SK-N-SH (cell line): ENCODE measurements around the gene FZD1. TPM values are rescaled to one million over a fixed set of nuclear protein-coding genes. Genes with fewer than 3 reads are reported as not detected.

ENCODE experiments used
- CTCF ChIA-PET: fragments of 300-600, 350-600 bp; formaldehyde crosslinking; extraction: SDS; loops from one replicate; lab custom pipeline; 2021; lab: Yijun Ruan, JAX
- POLR2A ChIA-PET: fragments of 350-600 bp; sonication (Branson Sonifier 250); formaldehyde crosslinking; extraction: SDS; loops from one replicate; lab custom pipeline; 2020; ENCODE audit warnings: antibody characterized with exemption, inconsistent platforms; lab: Yijun Ruan, JAX
- DNase-seq: peaks from one replicate; pipeline ENCODE4 v3.0.0; 2012
- H2AFZ ChIP-seq: fragments of 200-600 bp; sonication (generic); 2 replicates; pipeline ENCODE4 v1.8.1; 2016; ENCODE audit warnings: antibody characterized with exemption, mild to moderate bottlenecking, low read depth
- H3F3A ChIP-seq: fragments of 200-600 bp; sonication (generic); replicated peaks from 2 replicates; pipeline ENCODE3; 2016; ENCODE audit warnings: antibody characterized with exemption, mild to moderate bottlenecking; ENCODE audit not compliant: insufficient read depth
- H3K27ac ChIP-seq, 2 experiments: fragments of 200-500 bp in 1 of 2; fragments of 200-600 bp in 1 of 2; sonication (Bioruptor generic) in 1 of 2; sonication (generic), shearing (Covaris generic) in 1 of 2; 2 replicates each; pipeline versions ENCODE4 v1.5.1 to v1.6.1; 2014 to 2016; ENCODE audit warnings: low read depth in 2 of 2, inconsistent platforms in 1 of 2, low read length in 1 of 2, mild to moderate bottlenecking in 1 of 2, mixed read lengths in 1 of 2
- H3K27me3 ChIP-seq: fragments of 200-600 bp; sonication (generic), shearing (Covaris generic); 2 replicates; pipeline ENCODE4 v1.6.1; 2016; ENCODE audit warnings: mixed run types; ENCODE audit not compliant: insufficient read depth
- H3K36me3 ChIP-seq, 2 experiments: fragments of 200-500 bp in 1 of 2; fragments of 200-600 bp in 1 of 2; sonication (Bioruptor generic) in 1 of 2; sonication (generic) in 1 of 2; replicated peaks in 1 of 2; 2 replicates each; pipeline versions ENCODE3 to v1.5.1; 2014 to 2016; ENCODE audit warnings: low read length in 1 of 2, mild to moderate bottlenecking in 1 of 2; ENCODE audit not compliant: insufficient read depth in 2 of 2, control insufficient read depth in 1 of 2
- H3K4me1 ChIP-seq, 2 experiments: fragments of 200-500 bp in 1 of 2; fragments of 200-600 bp in 1 of 2; sonication (Bioruptor generic) in 1 of 2; sonication (generic), shearing (Covaris generic) in 1 of 2; 2 replicates each; pipeline versions ENCODE4 v1.5.1 to v1.6.1; 2014 to 2016; ENCODE audit warnings: low read depth in 1 of 2, low read length in 1 of 2, mixed run types in 1 of 2; ENCODE audit not compliant: insufficient read depth in 2 of 2, control insufficient read depth in 1 of 2
- H3K4me2 ChIP-seq: fragments of 200-600 bp; sonication (generic), shearing (Covaris generic); 2 replicates; pipeline ENCODE4 v1.6.1; 2017; ENCODE audit warnings: mixed run types
- H3K4me3 ChIP-seq, 2 experiments: fragments of 200-500 bp in 1 of 2; fragments of 200-600 bp in 1 of 2; sonication (Bioruptor generic) in 1 of 2; sonication (generic), shearing (Covaris generic) in 1 of 2; 2 replicates each; pipeline versions ENCODE4 v1.5.1 to v1.8.1; 2014 to 2016; ENCODE audit warnings: low read depth in 2 of 2, inconsistent platforms in 1 of 2, low read length in 1 of 2, mild to moderate bottlenecking in 1 of 2, mixed read lengths in 1 of 2, moderate library complexity in 1 of 2
- H3K79me2 ChIP-seq: fragments of 200-600 bp; sonication (generic); 2 replicates; pipeline ENCODE4 v1.8.1; 2017; ENCODE audit warnings: mild to moderate bottlenecking; ENCODE audit not compliant: insufficient read depth
- H3K9ac ChIP-seq: fragments of 200-600 bp; sonication (generic); 2 replicates; pipeline ENCODE4 v1.6.1; 2017; ENCODE audit warnings: mixed run types
- H3K9me2 ChIP-seq: fragments of 200-600 bp; sonication (generic); 2 replicates; pipeline ENCODE4 v1.6.1; 2017; ENCODE audit warnings: mixed run types
- H3K9me3 ChIP-seq: fragments of 200-600 bp; sonication (generic); 2 replicates; pipeline ENCODE4 v1.6.1; 2017; ENCODE audit warnings: mixed run types, mild to moderate bottlenecking, moderate library complexity
- H4K20me1 ChIP-seq: fragments of 200-600 bp; sonication (generic); 2 replicates; pipeline ENCODE4 v1.6.1; 2017; ENCODE audit warnings: mild to moderate bottlenecking, mixed run types; ENCODE audit not compliant: insufficient read depth
- EZH2phosphoT487 ChIP-seq: fragments of 200-600 bp; sonication (generic); IDR thresholded peaks from 2 replicates; pipeline ENCODE4 v1.6.1; 2017; ENCODE audit warnings: low read depth, mixed run types, mild to moderate bottlenecking, antibody characterized with exemption, moderate library complexity, borderline replicate concordance
- GABPA ChIP-seq: IDR thresholded peaks from 2 replicates; pipeline ENCODE4 v1.4.0; 2012; ENCODE audit warnings: low read depth, mild to moderate bottlenecking
- GATA2 ChIP-seq: sonication (generic); formaldehyde crosslinking; IDR thresholded peaks from 2 replicates; pipeline ENCODE4 v1.5.0; 2020; ENCODE audit warnings: mild to moderate bottlenecking, missing genetic modification reagents
- JUND ChIP-seq: IDR thresholded peaks from 2 replicates; pipeline ENCODE4 v1.4.0; 2012
- MEF2A ChIP-seq: IDR thresholded peaks from 2 replicates; pipeline ENCODE4 v1.4.0; 2012; ENCODE audit warnings: low read depth, borderline replicate concordance
- NRF1 ChIP-seq: IDR thresholded peaks from 2 replicates; pipeline ENCODE4 v1.6.1; 2012; ENCODE audit warnings: low read depth, mild to moderate bottlenecking, low read length
- POLR2AphosphoS5 ChIP-seq: IDR thresholded peaks from 2 replicates; pipeline ENCODE4 v1.6.1; 2012; ENCODE audit warnings: low read depth, low read length
- RCOR1 ChIP-seq: fragments of 150-350 bp; IDR thresholded peaks from 2 replicates; pipeline ENCODE4 v1.6.1; 2017; ENCODE audit warnings: antibody characterized with exemption, low read length
- RXRA ChIP-seq: IDR thresholded peaks from 2 replicates; pipeline ENCODE4 v1.4.0; 2012; ENCODE audit warnings: low read depth, mild to moderate bottlenecking, borderline replicate concordance
- TAF1 ChIP-seq: IDR thresholded peaks from 2 replicates; pipeline ENCODE4 v1.6.1; 2012; ENCODE audit warnings: low read depth, mild to moderate bottlenecking, low read length, moderate library complexity, borderline replicate concordance
- TEAD4 ChIP-seq: IDR thresholded peaks from 2 replicates; pipeline ENCODE4 v1.4.0; 2012; ENCODE audit warnings: mild to moderate bottlenecking, borderline replicate concordance; ENCODE audit not compliant: insufficient read depth
- YY1 ChIP-seq: IDR thresholded peaks from 2 replicates; pipeline ENCODE4 v1.4.0; 2012; ENCODE audit warnings: low read depth, mild to moderate bottlenecking
- WGBS: methylation state at CpG from one replicate; pipeline ENCODE4 v1.1.6; 2017; ENCODE audit warnings: low lambda C conversion rate; 5-methylcytosine and 5-hydroxymethylcytosine counted together
- polyA plus RNA-seq, 3 experiments: library from polyadenylated mRNA; depleted of rRNA; stranded (reverse); fragments of >200 nt; gene quantifications; 2 replicates each; pipeline ENCODE4 v1.2.3, GENCODE V29; 2012
- TF ChIP-seq, protein P1 (sequence below): IDR thresholded peaks from 2 replicates; pipeline ENCODE4 v1.4.0; 2012; ENCODE audit warnings: low read depth
- TF ChIP-seq, protein P2 (sequence below): IDR thresholded peaks from 2 replicates; pipeline ENCODE4 v1.4.0; 2012; ENCODE audit warnings: low read depth, borderline replicate concordance
- TF ChIP-seq, protein P3 (sequence below): fragments of 150-350 bp; IDR thresholded peaks from 2 replicates; pipeline ENCODE4 v1.6.1; 2017; ENCODE audit warnings: antibody characterized with exemption, low read length, low read depth, borderline replicate concordance
- TF ChIP-seq, protein P4 (sequence below): IDR thresholded peaks from 2 replicates; pipeline ENCODE4 v1.6.1; 2012; ENCODE audit warnings: mild to moderate bottlenecking, low read depth, low read length, moderate library complexity

The FZD1 gene
- polyA plus RNA-seq, 1 of the 3 experiments (the other 2 are of a cell fraction) = 3.8 TPM

DNA sequence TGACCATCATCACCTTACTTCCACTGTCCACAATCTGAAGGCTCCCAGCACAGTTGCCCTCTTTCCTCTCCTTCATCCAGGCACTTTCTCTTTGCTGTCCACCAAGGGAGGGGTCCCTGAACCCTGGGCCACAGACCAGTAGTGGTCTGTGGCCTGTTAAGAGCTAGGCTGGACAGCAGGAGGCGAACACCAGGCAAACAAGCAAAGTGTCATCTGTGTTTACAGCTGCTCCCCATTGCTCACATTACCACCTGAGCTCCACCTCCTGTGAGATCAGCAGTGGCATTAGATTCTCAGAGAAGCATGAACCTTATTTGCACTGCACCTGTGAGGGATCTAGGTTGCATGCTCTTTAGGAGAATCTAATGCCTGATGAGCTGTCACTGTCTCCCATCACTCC is 27.7 kb downstream of the FZD1 start:
- TF ChIP-seq, protein P1, sequence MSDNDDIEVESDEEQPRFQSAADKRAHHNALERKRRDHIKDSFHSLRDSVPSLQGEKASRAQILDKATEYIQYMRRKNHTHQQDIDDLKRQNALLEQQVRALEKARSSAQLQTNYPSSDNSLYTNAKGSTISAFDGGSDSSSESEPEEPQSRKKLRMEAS = no peak
- TF ChIP-seq GABPA = no peak
- TF ChIP-seq, protein P2, sequence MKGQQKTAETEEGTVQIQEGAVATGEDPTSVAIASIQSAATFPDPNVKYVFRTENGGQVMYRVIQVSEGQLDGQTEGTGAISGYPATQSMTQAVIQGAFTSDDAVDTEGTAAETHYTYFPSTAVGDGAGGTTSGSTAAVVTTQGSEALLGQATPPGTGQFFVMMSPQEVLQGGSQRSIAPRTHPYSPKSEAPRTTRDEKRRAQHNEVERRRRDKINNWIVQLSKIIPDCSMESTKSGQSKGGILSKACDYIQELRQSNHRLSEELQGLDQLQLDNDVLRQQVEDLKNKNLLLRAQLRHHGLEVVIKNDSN = no peak
- no peak for TF ChIP-seq TEAD4
- no peak for TF ChIP-seq NRF1
- TF ChIP-seq JUND = no peak
- no peak for TF ChIP-seq TAF1
- TF ChIP-seq GATA2 (CRISPR knock-in tag) = no peak
- no peak for TF ChIP-seq EZH2phosphoT487
- no peak for TF ChIP-seq RXRA
- TF ChIP-seq RCOR1 = no peak
- no peak for TF ChIP-seq YY1
- TF ChIP-seq, protein P3, sequence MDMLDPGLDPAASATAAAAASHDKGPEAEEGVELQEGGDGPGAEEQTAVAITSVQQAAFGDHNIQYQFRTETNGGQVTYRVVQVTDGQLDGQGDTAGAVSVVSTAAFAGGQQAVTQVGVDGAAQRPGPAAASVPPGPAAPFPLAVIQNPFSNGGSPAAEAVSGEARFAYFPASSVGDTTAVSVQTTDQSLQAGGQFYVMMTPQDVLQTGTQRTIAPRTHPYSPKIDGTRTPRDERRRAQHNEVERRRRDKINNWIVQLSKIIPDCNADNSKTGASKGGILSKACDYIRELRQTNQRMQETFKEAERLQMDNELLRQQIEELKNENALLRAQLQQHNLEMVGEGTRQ = no peak
- TF ChIP-seq, protein P4, sequence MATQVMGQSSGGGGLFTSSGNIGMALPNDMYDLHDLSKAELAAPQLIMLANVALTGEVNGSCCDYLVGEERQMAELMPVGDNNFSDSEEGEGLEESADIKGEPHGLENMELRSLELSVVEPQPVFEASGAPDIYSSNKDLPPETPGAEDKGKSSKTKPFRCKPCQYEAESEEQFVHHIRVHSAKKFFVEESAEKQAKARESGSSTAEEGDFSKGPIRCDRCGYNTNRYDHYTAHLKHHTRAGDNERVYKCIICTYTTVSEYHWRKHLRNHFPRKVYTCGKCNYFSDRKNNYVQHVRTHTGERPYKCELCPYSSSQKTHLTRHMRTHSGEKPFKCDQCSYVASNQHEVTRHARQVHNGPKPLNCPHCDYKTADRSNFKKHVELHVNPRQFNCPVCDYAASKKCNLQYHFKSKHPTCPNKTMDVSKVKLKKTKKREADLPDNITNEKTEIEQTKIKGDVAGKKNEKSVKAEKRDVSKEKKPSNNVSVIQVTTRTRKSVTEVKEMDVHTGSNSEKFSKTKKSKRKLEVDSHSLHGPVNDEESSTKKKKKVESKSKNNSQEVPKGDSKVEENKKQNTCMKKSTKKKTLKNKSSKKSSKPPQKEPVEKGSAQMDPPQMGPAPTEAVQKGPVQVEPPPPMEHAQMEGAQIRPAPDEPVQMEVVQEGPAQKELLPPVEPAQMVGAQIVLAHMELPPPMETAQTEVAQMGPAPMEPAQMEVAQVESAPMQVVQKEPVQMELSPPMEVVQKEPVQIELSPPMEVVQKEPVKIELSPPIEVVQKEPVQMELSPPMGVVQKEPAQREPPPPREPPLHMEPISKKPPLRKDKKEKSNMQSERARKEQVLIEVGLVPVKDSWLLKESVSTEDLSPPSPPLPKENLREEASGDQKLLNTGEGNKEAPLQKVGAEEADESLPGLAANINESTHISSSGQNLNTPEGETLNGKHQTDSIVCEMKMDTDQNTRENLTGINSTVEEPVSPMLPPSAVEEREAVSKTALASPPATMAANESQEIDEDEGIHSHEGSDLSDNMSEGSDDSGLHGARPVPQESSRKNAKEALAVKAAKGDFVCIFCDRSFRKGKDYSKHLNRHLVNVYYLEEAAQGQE = no peak
- no peak for TF ChIP-seq POLR2AphosphoS5
- TF ChIP-seq MEF2A = no peak
- no peaks in the 10 kb centered on the region for H3K9me3 ChIP-seq
- H2AFZ ChIP-seq = no peak overlapping the region
- no peaks in the 10 kb centered on the region for H3F3A ChIP-seq
- ChIA-PET POLR2A (no interaction called here), CTCF (interaction anchor here (1.1 kb wide), 1 partner anchor 652 kb away, joined by 3 read pairs; no protein-coding TSS in a partner anchor)
- no peaks in the 10 kb centered on the region for H3K79me2 ChIP-seq
- H3K27ac ChIP-seq = no peak overlapping the region
- 33% methylated on average over 1 of the region's 1 CpG for WGBS
- peaks cover 14% of the 10 kb centered on the region; the same call in 1 of the 2 replicates for H3K27me3 ChIP-seq
- DNase-seq = no peak
- no peak overlapping the region for H3K9ac ChIP-seq
- no peak overlapping the region for H3K4me3 ChIP-seq
- H3K36me3 ChIP-seq = no peaks in the 10 kb centered on the region
- H3K4me2 ChIP-seq = no peak overlapping the region
- H4K20me1 ChIP-seq = no peaks in the 10 kb centered on the region
- no peaks in the 10 kb centered on the region; a peak in 1 of 4 replicates for H3K4me1 ChIP-seq
- H3K9me2 ChIP-seq = no peaks in the 10 kb centered on the region
